ENCODE results near the gene HDAC4.

GRCh38 chr2:239158641-239159475 is 242.0 kb downstream of the HDAC4 start:
- TF ChIP-seq, protein P1, sequence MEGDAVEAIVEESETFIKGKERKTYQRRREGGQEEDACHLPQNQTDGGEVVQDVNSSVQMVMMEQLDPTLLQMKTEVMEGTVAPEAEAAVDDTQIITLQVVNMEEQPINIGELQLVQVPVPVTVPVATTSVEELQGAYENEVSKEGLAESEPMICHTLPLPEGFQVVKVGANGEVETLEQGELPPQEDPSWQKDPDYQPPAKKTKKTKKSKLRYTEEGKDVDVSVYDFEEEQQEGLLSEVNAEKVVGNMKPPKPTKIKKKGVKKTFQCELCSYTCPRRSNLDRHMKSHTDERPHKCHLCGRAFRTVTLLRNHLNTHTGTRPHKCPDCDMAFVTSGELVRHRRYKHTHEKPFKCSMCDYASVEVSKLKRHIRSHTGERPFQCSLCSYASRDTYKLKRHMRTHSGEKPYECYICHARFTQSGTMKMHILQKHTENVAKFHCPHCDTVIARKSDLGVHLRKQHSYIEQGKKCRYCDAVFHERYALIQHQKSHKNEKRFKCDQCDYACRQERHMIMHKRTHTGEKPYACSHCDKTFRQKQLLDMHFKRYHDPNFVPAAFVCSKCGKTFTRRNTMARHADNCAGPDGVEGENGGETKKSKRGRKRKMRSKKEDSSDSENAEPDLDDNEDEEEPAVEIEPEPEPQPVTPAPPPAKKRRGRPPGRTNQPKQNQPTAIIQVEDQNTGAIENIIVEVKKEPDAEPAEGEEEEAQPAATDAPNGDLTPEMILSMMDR (IDR thresholded peaks at IDR 0.05; ENCODE audit: poor library complexity), result no peak
- no peak for TF ChIP-seq EZH2 (IDR thresholded peaks at IDR 0.05; ENCODE audit: borderline replicate concordance)
